ENCODE results near the gene MRPL19.

MRPL19 gene

DNA sequence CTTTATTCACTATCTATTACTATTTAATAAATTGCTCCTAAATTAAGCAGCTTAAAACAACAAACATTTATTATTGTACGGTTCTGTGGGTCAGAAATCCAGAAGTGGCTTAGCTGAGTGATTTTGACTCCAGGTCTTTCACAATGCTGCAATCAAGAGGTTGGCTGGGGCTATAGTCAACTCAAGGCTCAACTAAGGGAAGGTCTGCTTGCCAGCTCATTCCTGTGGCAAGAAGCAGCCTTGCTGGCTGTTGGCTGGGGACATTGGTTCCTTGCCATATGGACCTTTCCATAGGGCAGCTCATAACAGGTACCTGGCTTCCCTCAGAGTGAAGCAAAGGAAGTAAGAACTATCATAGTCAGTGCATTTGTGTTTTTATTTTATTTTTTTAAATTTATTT is 5.0 kb upstream of the MRPL19 start:
- H3K79me2 ChIP-seq (ENCODE audit: low read length) = peaks cover under 1% of the 10 kb centered on the region; the same call in 1 of the 2 replicates
- H3K27me3 ChIP-seq (ENCODE audit: low read depth, low read length) = peaks cover 21% of the 10 kb centered on the region
- no peak overlapping the region for H2AFZ ChIP-seq (ENCODE audit: low read depth, low read length)
- H3K9me3 ChIP-seq (ENCODE audit: insufficient read depth, low read length) = no peaks in the 10 kb centered on the region
- peaks cover 9% of the 10 kb centered on the region for H3K4me1 ChIP-seq (ENCODE audit: low read length)
- no peaks in the 10 kb centered on the region for H3K36me3 ChIP-seq (replicated peaks; ENCODE audit: low read depth, low read length)
- H3K27ac ChIP-seq (ENCODE audit: low read length) = no peak overlapping the region
- TF ChIP-seq, protein P1, sequence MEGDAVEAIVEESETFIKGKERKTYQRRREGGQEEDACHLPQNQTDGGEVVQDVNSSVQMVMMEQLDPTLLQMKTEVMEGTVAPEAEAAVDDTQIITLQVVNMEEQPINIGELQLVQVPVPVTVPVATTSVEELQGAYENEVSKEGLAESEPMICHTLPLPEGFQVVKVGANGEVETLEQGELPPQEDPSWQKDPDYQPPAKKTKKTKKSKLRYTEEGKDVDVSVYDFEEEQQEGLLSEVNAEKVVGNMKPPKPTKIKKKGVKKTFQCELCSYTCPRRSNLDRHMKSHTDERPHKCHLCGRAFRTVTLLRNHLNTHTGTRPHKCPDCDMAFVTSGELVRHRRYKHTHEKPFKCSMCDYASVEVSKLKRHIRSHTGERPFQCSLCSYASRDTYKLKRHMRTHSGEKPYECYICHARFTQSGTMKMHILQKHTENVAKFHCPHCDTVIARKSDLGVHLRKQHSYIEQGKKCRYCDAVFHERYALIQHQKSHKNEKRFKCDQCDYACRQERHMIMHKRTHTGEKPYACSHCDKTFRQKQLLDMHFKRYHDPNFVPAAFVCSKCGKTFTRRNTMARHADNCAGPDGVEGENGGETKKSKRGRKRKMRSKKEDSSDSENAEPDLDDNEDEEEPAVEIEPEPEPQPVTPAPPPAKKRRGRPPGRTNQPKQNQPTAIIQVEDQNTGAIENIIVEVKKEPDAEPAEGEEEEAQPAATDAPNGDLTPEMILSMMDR (IDR thresholded peaks at IDR 0.05; ENCODE audit: low read depth, low read length) = no peak
- TF ChIP-seq EZH2phosphoT487 (IDR thresholded peaks at IDR 0.05; ENCODE audit: low read depth) = no peak
- no peak overlapping the region for H3K4me2 ChIP-seq (ENCODE audit: low read length)
- no peaks in the 10 kb centered on the region for H4K20me1 ChIP-seq (ENCODE audit: insufficient read depth, low read length)
- no peak overlapping the region for H3K9ac ChIP-seq (ENCODE audit: low read length)
- H3K4me3 ChIP-seq (ENCODE audit: low read length) = no peak overlapping the region

DNA sequence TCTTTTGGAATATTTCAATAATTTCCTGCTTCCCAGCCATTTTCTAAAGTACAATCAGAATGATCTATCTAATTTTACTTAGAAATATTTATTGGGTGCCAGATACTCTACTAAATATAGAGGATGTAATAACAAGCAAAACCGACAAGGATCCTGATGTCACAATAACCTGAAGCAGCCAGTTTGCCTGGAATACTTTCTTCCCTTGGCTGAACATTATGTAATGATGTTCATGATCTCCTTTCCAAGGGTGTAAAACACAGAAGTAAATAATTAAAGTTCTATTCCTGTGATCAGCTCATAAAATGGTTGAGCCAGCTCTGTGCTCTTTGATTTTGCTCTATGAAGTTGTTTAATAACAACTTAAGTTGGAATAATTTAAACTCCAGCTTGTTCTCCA is 2.6 kb upstream of the MRPL19 start:
- Histone ChIP-seq H3K36me3 (replicated peaks; ENCODE audit: low read depth, low read length) (peaks cover 7% of the 10 kb centered on the region), H3K27me3 (ENCODE audit: low read depth, low read length) (peaks cover 9% of the 10 kb centered on the region), H3K27ac (ENCODE audit: low read length) (no peak overlapping the region), H4K20me1 (ENCODE audit: insufficient read depth, low read length) (no peaks in the 10 kb centered on the region), H3K9ac (ENCODE audit: low read length) (no peak overlapping the region), H3K9me3 (ENCODE audit: insufficient read depth, low read length) (no peaks in the 10 kb centered on the region), H3K4me1 (ENCODE audit: low read length) (peaks cover 15% of the 10 kb centered on the region), H3K4me3 (ENCODE audit: low read length) (no peak overlapping the region), H2AFZ (ENCODE audit: low read depth, low read length) (no peak overlapping the region), H3K79me2 (ENCODE audit: low read length) (peaks cover 24% of the 10 kb centered on the region), H3K4me2 (ENCODE audit: low read length) (no peak overlapping the region)
- TF ChIP-seq EZH2phosphoT487 (IDR thresholded peaks at IDR 0.05; ENCODE audit: low read depth) = no peak
- TF ChIP-seq, protein P1 (IDR thresholded peaks at IDR 0.05; ENCODE audit: low read depth, low read length) = no peak

DNA sequence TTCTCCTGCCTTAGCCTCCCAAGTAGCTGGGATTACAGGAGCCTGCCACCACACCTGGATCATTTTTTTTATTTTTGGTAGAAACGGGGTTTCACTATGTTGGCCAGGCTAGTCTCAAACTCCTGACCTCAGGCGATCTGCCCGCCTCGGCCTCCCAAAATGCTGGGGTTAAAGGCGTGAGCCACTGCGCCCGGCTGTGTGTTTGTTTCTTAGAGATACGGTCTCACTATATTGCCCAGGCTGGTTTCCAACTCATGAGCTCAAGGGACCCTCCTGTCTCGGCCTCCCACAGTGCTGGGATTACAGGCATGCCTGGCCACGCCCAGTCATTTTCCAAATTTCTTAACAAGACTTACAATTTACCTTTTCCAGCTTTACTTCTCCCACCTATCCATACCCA is 940 bp upstream of the MRPL19 start:
- TF ChIP-seq, protein P1 (IDR thresholded peaks at IDR 0.05; ENCODE audit: low read depth, low read length) = no peak
- no peak for TF ChIP-seq EZH2phosphoT487 (IDR thresholded peaks at IDR 0.05; ENCODE audit: low read depth)
- Histone ChIP-seq H3K4me3 (ENCODE audit: low read length) (peak overlapping the region; percentile 90), H3K4me2 (ENCODE audit: low read length) (peak overlapping the region; percentile 92), H3K36me3 (replicated peaks; ENCODE audit: low read depth, low read length) (peaks cover 21% of the 10 kb centered on the region), H3K4me1 (ENCODE audit: low read length) (peaks cover 15% of the 10 kb centered on the region), H2AFZ (ENCODE audit: low read depth, low read length) (peak overlapping the region; percentile 99), H3K27ac (ENCODE audit: low read length) (no peak overlapping the region), H3K79me2 (ENCODE audit: low read length) (peaks cover 39% of the 10 kb centered on the region), H3K9ac (ENCODE audit: low read length) (no peak overlapping the region), H4K20me1 (ENCODE audit: insufficient read depth, low read length) (no peaks in the 10 kb centered on the region), H3K9me3 (ENCODE audit: insufficient read depth, low read length) (no peaks in the 10 kb centered on the region), H3K27me3 (ENCODE audit: low read depth, low read length) (no peaks in the 10 kb centered on the region)

DNA sequence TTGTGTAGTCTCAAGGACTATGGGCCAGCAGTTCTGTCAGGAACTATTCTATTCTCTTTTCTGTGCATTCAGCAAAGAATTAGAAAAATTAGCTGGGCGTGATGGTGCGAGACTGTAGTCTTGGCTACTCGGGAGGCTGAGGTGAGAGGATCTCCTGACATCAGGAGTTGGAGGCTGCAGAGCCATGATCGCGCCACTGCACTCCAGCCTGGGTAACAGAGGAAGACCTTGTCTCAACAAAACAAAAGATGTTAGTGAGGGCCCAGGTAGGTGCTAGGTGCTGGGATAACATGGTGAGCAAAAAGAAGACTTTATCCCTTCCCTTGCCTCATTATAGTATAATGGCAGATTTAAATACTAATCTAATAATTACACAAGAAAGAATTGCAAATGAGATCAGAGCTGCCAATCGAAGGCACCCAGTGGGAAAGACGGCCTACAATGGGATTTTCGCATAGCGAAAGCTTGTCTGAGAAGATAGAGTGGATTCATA is 447 bp upstream of the MRPL19 start:
- Histone ChIP-seq H3K27ac (ENCODE audit: low read length) (peak overlapping the region; percentile 86), H3K27me3 (ENCODE audit: low read depth, low read length) (no peaks in the 10 kb centered on the region), H3K4me2 (ENCODE audit: low read length) (peak overlapping the region; percentile 92), H3K4me1 (ENCODE audit: low read length) (peaks cover 12% of the 10 kb centered on the region), H3K36me3 (replicated peaks; ENCODE audit: low read depth, low read length) (peaks cover 26% of the 10 kb centered on the region), H3K79me2 (ENCODE audit: low read length) (peaks cover 41% of the 10 kb centered on the region), H2AFZ (ENCODE audit: low read depth, low read length) (peak overlapping the region; percentile 99), H4K20me1 (ENCODE audit: insufficient read depth, low read length) (no peaks in the 10 kb centered on the region), H3K9me3 (ENCODE audit: insufficient read depth, low read length) (no peaks in the 10 kb centered on the region), H3K9ac (ENCODE audit: low read length) (peak overlapping the region; percentile 88), H3K4me3 (ENCODE audit: low read length) (peak overlapping the region; percentile 90)
- TF ChIP-seq, protein P1 (IDR thresholded peaks at IDR 0.05; ENCODE audit: low read depth, low read length) = no peak
- TF ChIP-seq EZH2phosphoT487 (IDR thresholded peaks at IDR 0.05; ENCODE audit: low read depth) = no peak

Data from OCI-LY3 (cell line).